ENCODE measurements around the gene BLZF1.
"Not testable (repeated sequence)": the region's sequence is repeated elsewhere in the genome, so short reads cannot be mapped to it uniquely, and the experiment has no call there.

Gene BLZF1

DNA sequence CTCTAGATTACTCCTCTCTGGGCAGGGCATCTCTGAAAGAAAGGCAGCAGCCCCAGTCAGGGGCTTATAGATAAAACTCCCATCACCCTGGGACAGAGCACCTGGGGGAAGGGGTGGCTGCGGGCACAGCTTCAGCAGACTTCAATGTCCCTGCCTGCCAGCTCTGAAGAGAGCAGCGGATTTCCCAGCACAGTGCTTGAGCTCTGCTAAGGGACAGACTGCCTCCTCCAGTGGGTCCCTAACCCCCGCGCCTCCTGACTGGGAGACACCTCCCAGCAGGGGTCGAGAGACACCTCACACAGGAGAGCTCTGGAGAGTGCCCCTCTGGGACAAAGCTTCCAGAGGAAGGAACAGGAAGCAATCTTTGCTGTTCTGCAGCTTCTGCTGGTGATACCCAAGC is 40.3 kb downstream of the BLZF1 start:
- H3K9me3 ChIP-seq (ENCODE audit: low read length); H3K4me1 ChIP-seq (ENCODE audit: insufficient read depth, low read length); H3K27ac ChIP-seq (ENCODE audit: low read depth, low read length); H3K27me3 ChIP-seq (ENCODE audit: control insufficient read depth in 1 of 2, insufficient read depth in 2 of 2, low read length in 2 of 2); H3K4me3 ChIP-seq (ENCODE audit: low read depth in 1 of 2, low read length in 2 of 2); H3K9ac ChIP-seq (ENCODE audit: low read length); H3K36me3 ChIP-seq (ENCODE audit: insufficient read depth, low read length): not testable (repeated sequence)

DNA sequence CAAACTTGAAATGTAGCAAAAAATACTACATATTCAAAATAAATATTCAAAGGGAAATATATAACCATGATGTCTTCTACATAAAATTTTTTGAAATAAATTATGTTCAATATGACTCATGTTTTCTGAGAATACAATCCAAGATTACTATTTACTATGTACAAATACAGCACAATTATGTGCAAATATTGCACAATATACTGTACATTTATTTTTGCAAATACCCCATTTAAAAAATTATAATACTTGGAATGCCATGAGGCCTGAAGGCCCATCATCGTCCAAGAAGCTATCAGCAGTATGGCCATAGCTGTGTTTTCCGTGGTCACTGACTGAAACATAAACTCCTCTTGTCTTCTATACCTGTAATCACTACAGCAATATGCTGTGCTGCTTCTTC is 47.0 kb downstream of the BLZF1 start:
- H3K4me3 ChIP-seq (ENCODE audit: low read depth in 1 of 2, low read length in 2 of 2) = no peak overlapping the region
- H3K36me3 ChIP-seq (ENCODE audit: insufficient read depth, low read length) = no peaks in the 10 kb centered on the region
- H3K27ac ChIP-seq (ENCODE audit: low read depth, low read length) = no peak overlapping the region
- no peak overlapping the region for H3K9ac ChIP-seq (ENCODE audit: low read length)
- no peaks in the 10 kb centered on the region for H3K27me3 ChIP-seq (ENCODE audit: control insufficient read depth in 1 of 2, insufficient read depth in 2 of 2, low read length in 2 of 2)
- H3K4me1 ChIP-seq (ENCODE audit: insufficient read depth, low read length) = no peaks in the 10 kb centered on the region
- no peaks in the 10 kb centered on the region for H3K9me3 ChIP-seq (ENCODE audit: low read length)

DNA sequence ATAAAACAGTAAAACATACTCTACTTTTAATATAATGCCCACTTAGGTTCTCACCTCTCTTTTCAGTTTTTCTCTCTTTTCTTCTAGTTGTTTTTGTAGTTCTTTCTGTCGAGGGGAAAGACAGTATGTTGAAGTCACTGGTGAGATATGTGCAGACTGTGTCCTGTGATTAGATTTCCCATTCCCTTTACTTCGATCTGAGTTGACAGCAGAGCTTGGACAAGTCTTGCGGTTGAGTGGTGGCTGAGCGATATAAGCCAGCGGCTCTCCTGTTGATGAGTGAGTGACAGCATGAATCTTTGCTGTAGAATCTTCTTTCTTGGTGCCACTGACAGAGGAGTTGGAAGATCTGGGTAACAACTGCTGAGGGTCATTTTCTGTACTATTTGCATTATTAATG is 53.3 kb downstream of the BLZF1 start:
- H3K9ac ChIP-seq (ENCODE audit: low read length) = no peak overlapping the region

DNA sequence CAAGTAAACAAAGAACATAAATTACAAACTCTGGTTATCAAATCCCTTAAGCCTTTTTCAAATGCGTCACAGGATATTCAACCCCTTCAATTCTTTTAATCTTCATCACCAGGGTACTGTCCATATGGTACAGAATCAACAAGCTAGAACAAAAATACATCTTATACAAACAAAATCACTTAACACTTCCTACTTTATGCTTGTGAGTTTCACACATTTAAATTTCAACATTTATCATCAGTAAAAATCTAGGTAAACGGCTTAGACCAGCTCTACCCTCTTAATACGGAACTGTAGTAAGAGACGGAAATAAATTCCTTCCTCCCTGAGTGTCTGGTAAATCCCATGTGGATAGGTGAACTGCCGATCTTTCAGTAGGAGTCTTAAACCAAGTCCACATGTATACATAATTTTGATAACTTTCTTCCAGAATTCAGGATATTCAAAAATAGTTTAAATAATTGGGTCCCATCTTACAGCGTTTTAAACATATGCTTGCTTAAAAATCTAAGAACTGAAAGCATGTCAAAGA is 58.2 kb downstream of the BLZF1 start:
- no peaks in the 10 kb centered on the region for H3K4me1 ChIP-seq (ENCODE audit: insufficient read depth, low read length)
- H3K27me3 ChIP-seq (ENCODE audit: control insufficient read depth in 1 of 2, insufficient read depth in 2 of 2, low read length in 2 of 2) = no peaks in the 10 kb centered on the region
- H3K4me3 ChIP-seq (ENCODE audit: low read depth in 1 of 2, low read length in 2 of 2) = no peak overlapping the region
- no peak overlapping the region for H3K27ac ChIP-seq (ENCODE audit: low read depth, low read length)
- no peaks in the 10 kb centered on the region for H3K36me3 ChIP-seq (ENCODE audit: insufficient read depth, low read length)
- no peaks in the 10 kb centered on the region for H3K9me3 ChIP-seq (ENCODE audit: low read length)
- no peak overlapping the region for H3K9ac ChIP-seq (ENCODE audit: low read length)

More for the DNA sequence above, 53.3 kb downstream of the BLZF1 start:
- Histone ChIP-seq H3K4me1 (ENCODE audit: insufficient read depth, low read length) (no peaks in the 10 kb centered on the region), H3K36me3 (ENCODE audit: insufficient read depth, low read length) (no peaks in the 10 kb centered on the region), H3K9me3 (ENCODE audit: low read length) (no peaks in the 10 kb centered on the region), H3K27ac (ENCODE audit: low read depth, low read length) (no peak overlapping the region), H3K4me3 (ENCODE audit: low read depth in 1 of 2, low read length in 2 of 2) (no peak overlapping the region), H3K27me3 (ENCODE audit: control insufficient read depth in 1 of 2, insufficient read depth in 2 of 2, low read length in 2 of 2) (no peaks in the 10 kb centered on the region)

DNA sequence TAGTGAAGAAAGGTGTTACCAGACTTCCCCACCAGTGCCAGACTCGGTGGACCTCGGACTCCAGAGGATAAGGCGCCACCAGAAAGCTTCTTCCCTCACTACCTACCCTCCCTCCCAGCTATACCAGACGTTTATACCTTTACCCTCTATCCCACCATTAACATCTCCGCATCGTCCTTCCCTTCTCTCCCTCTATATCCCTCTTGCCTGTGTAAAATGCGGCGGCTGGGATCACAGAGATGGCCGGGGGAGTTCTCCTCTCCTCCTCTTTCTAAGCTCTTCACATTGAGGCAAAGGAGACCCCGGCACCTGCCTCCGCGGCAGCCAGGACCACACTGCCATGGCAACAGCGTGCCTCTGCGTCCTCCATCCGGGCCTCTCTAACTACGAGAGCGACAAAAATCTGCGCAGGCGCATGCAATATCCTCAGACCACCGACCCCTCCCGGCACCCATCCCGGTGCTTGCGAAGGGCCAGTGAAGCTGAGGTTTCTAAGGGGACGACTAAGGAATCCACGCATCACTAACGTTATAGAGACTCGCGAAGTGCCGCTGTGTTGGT is 59.2 kb downstream of the BLZF1 start, which contains the start of gene CCDC181:
CCDC181 (minus strand) TSS at position 394 of the 561 bp plus-strand sequence. CDS start 2,547 bp downstream, outside the sequence.
- H3K27ac ChIP-seq (ENCODE audit: low read depth, low read length) = no peak within 1 kb of the TSS
- no peaks in the 10 kb centered on the region for H3K36me3 ChIP-seq (ENCODE audit: insufficient read depth, low read length)
- H3K27me3 ChIP-seq (ENCODE audit: control insufficient read depth in 1 of 2, insufficient read depth in 2 of 2, low read length in 2 of 2) = no peaks in the 10 kb centered on the region
- no peaks in the 10 kb centered on the region for H3K4me1 ChIP-seq (ENCODE audit: insufficient read depth, low read length)
- H3K4me3 ChIP-seq (ENCODE audit: low read depth in 1 of 2, low read length in 2 of 2) = peak within 1 kb of the TSS; percentile 33 to 64
- no peaks in the 10 kb centered on the region for H3K9me3 ChIP-seq (ENCODE audit: low read length)
- no peak within 1 kb of the TSS for H3K9ac ChIP-seq (ENCODE audit: low read length)

Measured in muscle layer of colon (tissue), 2 donors.